CD14-positive monocyte (primary cell): ENCODE data around the gene HSPB1. TPM values are rescaled to one million over a fixed set of nuclear protein-coding genes. Genes with fewer than 3 reads are reported as not detected.

Experiments used
- DNase-seq, 3 donors: peaks; one replicate each; pipeline ENCODE4 v3.0.0-alpha.2; 2011 to 2022
- H2AFZ ChIP-seq: 2 replicates; pipeline ENCODE4 v1.6.0; 2012; ENCODE audit warnings: mild to moderate bottlenecking, low read depth, low read length, inconsistent platforms; ENCODE audit not compliant: insufficient read depth, poor library complexity, severe bottlenecking
- H3K27ac ChIP-seq, 2 donors: 1 replicate in 1 of 2; 2 replicates in 1 of 2; pipeline ENCODE4 v1.5.1; 2012 to 2013; ENCODE audit warnings: low read length in 2 of 2, control low read depth in 1 of 2, inconsistent platforms in 1 of 2, low read depth in 1 of 2, mild to moderate bottlenecking in 1 of 2
- H3K27me3 ChIP-seq, 2 donors: one replicate each; pipeline versions ENCODE4 v1.6.0 to v1.6.1; 2011 to 2013; ENCODE audit warnings: low read length in 2 of 2; ENCODE audit not compliant: control insufficient read depth in 2 of 2, insufficient read depth in 2 of 2
- H3K36me3 ChIP-seq, 2 donors: replicated peaks in 1 of 2; 1 replicate in 1 of 2; 2 replicates in 1 of 2; pipeline versions ENCODE4 v1.5.1 to v1.6.1; 2012 to 2013; ENCODE audit warnings: low read length in 2 of 2, control low read depth in 1 of 2, inconsistent platforms in 1 of 2, mild to moderate bottlenecking in 1 of 2; ENCODE audit not compliant: insufficient read depth in 2 of 2, control insufficient read depth in 1 of 2
- H3K4me1 ChIP-seq, 2 donors: 1 replicate in 1 of 2; 2 replicates in 1 of 2; pipeline versions ENCODE4 v1.5.1 to v1.6.1; 2012 to 2013; ENCODE audit warnings: low read length in 2 of 2, control low read depth in 1 of 2, inconsistent platforms in 1 of 2, mild to moderate bottlenecking in 1 of 2, moderate library complexity in 1 of 2; ENCODE audit not compliant: insufficient read depth in 2 of 2, control insufficient read depth in 1 of 2
- H3K4me2 ChIP-seq: replicated peaks from 2 replicates; pipeline ENCODE3; 2012; ENCODE audit warnings: low read length, moderate library complexity, mild to moderate bottlenecking; ENCODE audit not compliant: poor library complexity, severe bottlenecking; ENCODE audit errors: extremely low read depth
- H3K4me3 ChIP-seq, 3 experiments: fragments of 200-600 bp in 1 of 3; sonication (generic) in 1 of 3; replicated peaks in 1 of 3; 1 replicate in 2 of 3; 2 replicates in 1 of 3; pipeline ENCODE4 v1.5.1; 2011 to 2013; ENCODE audit warnings: low read length in 3 of 3, mild to moderate bottlenecking in 3 of 3, control low read depth in 2 of 3, low read depth in 2 of 3, inconsistent platforms in 1 of 3, moderate library complexity in 1 of 3
- H3K79me2 ChIP-seq: 2 replicates; pipeline ENCODE4 v1.6.0; 2012; ENCODE audit warnings: mild to moderate bottlenecking, control low read depth, inconsistent platforms, low read length, moderate library complexity; ENCODE audit not compliant: insufficient read depth
- H3K9ac ChIP-seq: 2 replicates; pipeline ENCODE4 v1.6.0; 2017; ENCODE audit warnings: low read length, mild to moderate bottlenecking; ENCODE audit not compliant: insufficient read depth, poor library complexity, severe bottlenecking
- H3K9me3 ChIP-seq, 2 donors: replicated peaks in 1 of 2; 1 replicate in 1 of 2; 2 replicates in 1 of 2; pipeline versions ENCODE4 v1.5.1 to v1.6.1; 2012 to 2013; ENCODE audit warnings: low read length in 2 of 2, control low read depth in 1 of 2; ENCODE audit not compliant: control insufficient read depth in 1 of 2, insufficient read depth in 1 of 2
- H4K20me1 ChIP-seq: 2 replicates; pipeline ENCODE4 v1.6.0; 2012; ENCODE audit warnings: mild to moderate bottlenecking, low read length, control low read depth, moderate library complexity; ENCODE audit not compliant: insufficient read depth
- H3K27ac Mint-ChIP-seq, 7 donors: one replicate each; pipeline ENCODE4 v1.8.0; 2020; ENCODE audit warnings: mild to moderate bottlenecking in 7 of 7, mixed read lengths in 7 of 7, moderate library complexity in 6 of 7, inconsistent platforms in 2 of 7
- H3K27me3 Mint-ChIP-seq, 3 donors: one replicate each; pipeline ENCODE4 v1.8.0; 2021 to 2022; ENCODE audit warnings: low read depth in 3 of 3, mild to moderate bottlenecking in 3 of 3, mixed read lengths in 3 of 3, moderate library complexity in 3 of 3, inconsistent platforms in 1 of 3
- H3K36me3 Mint-ChIP-seq, 2 donors: one replicate each; pipeline ENCODE4 v1.8.0; 2020; ENCODE audit warnings: mixed read lengths in 2 of 2, inconsistent platforms in 1 of 2, mild to moderate bottlenecking in 1 of 2
- H3K4me1 Mint-ChIP-seq: one replicate; pipeline ENCODE4 v1.8.0; 2020; ENCODE audit warnings: mild to moderate bottlenecking, mixed read lengths
- H3K4me3 Mint-ChIP-seq, 2 donors: one replicate each; pipeline ENCODE4 v1.8.0; 2020; ENCODE audit warnings: mild to moderate bottlenecking in 2 of 2, mixed read lengths in 2 of 2, moderate library complexity in 1 of 2
- H3K9me3 Mint-ChIP-seq, 7 donors: one replicate each; pipeline ENCODE4 v1.8.0; 2020 to 2022; ENCODE audit warnings: mixed read lengths in 7 of 7, mild to moderate bottlenecking in 6 of 7, moderate library complexity in 6 of 7, inconsistent platforms in 2 of 7
- WGBS: methylation state at CpG from one replicate; pipeline ENCODE4 v1.1.5; 2013; ENCODE audit warnings: missing lambda C conversion rate; ENCODE audit not compliant: insufficient coverage; 5-methylcytosine and 5-hydroxymethylcytosine counted together
- intact Hi-C, 2 donors: fragments of 100-400 bp; cut with micrococcal nuclease; formaldehyde crosslinking; loops; one replicate each; pipeline versions ENCODE4 v1.15.0 to v1.15.1; 2023
- polyA plus RNA-seq, 3 donors: library from polyadenylated mRNA; depleted of rRNA in 1 of 3; unstranded in 2 of 3; stranded (reverse) in 1 of 3; fragments of 300-500 nt in 2 of 3; fragments of >200 nt in 1 of 3; fragmentation: Illumina TruSeq in 2 of 3; gene quantifications; 1 replicate in 2 of 3; 2 replicates in 1 of 3; pipeline ENCODE4 v1.2.3, GENCODE V29; 2012 to 2021
- TF ChIP-seq, protein P1 (sequence below): fragments of 200-600 bp; IDR thresholded peaks from one replicate; pipeline ENCODE4 v1.8.0; 2022; ENCODE audit warnings: antibody characterized with exemption, mild to moderate bottlenecking

The HSPB1 gene
- polyA plus RNA-seq, 3 donors: 8.3 to 20.7 (median 8.9) TPM

DNA sequence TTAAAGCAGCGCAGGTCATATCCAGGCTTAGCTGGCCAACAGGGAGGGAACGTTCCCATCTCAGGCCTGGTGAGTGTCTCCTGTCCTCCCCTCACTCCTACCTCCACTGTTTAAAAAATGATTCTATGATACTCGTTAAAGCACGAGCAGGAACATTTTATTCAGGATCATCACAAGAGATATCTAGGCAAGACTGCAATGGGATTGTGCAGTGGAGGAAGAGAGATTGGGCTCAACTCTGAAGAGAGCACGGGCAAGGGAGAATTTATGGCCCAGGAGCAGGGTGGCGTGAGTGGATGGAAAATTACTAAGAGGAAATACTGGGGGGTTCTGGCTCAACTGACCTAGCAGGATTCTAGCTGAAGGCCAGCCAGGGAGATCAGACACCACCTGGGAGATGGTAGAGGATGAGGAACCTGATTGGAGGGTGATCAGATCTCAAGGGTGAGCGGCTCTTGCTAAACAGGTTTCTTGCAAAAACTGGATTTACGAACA is 9.0 kb upstream of the HSPB1 start:
- H3K36me3 Mint-ChIP-seq: no peaks in the 10 kb centered on the region
- H3K27ac Mint-ChIP-seq: no peak overlapping the region
- Histone ChIP-seq H3K79me2 (no peaks in the 10 kb centered on the region), H3K4me3 (no peak overlapping the region), H3K4me2 (no peak overlapping the region), H3K27ac (no peak overlapping the region), H2AFZ (no peak overlapping the region), H3K9me3 (no peaks in the 10 kb centered on the region), H3K27me3 (no peaks in the 10 kb centered on the region), H3K36me3 (no peaks in the 10 kb centered on the region), H3K9ac (no peak overlapping the region), H3K4me1 (peaks cover 25 to 40% of the 10 kb centered on the region in 2 donors), H4K20me1 (no peaks in the 10 kb centered on the region)
- H3K27me3 Mint-ChIP-seq: peaks cover 3 to 16% (median 5%) of the 10 kb centered on the region in 3 donors
- peaks cover 38% of the 10 kb centered on the region for H3K4me1 Mint-ChIP-seq
- no peak for DNase-seq
- intact Hi-C loops: loop anchor here in 1 of 2 donors (2.0 kb wide), 1 partner anchor 15 kb away; no protein-coding TSS in a partner anchor
- H3K9me3 Mint-ChIP-seq: peaks cover 0 to 3% (median 0%) of the 10 kb centered on the region in 7 donors
- WGBS: 78% methylated on average over 4 of the region's 8 CpGs
- TF ChIP-seq, protein P1, sequence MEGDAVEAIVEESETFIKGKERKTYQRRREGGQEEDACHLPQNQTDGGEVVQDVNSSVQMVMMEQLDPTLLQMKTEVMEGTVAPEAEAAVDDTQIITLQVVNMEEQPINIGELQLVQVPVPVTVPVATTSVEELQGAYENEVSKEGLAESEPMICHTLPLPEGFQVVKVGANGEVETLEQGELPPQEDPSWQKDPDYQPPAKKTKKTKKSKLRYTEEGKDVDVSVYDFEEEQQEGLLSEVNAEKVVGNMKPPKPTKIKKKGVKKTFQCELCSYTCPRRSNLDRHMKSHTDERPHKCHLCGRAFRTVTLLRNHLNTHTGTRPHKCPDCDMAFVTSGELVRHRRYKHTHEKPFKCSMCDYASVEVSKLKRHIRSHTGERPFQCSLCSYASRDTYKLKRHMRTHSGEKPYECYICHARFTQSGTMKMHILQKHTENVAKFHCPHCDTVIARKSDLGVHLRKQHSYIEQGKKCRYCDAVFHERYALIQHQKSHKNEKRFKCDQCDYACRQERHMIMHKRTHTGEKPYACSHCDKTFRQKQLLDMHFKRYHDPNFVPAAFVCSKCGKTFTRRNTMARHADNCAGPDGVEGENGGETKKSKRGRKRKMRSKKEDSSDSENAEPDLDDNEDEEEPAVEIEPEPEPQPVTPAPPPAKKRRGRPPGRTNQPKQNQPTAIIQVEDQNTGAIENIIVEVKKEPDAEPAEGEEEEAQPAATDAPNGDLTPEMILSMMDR: no peak
- H3K4me3 Mint-ChIP-seq: peak overlapping the region in 1 of 2 donors; percentile 2

DNA sequence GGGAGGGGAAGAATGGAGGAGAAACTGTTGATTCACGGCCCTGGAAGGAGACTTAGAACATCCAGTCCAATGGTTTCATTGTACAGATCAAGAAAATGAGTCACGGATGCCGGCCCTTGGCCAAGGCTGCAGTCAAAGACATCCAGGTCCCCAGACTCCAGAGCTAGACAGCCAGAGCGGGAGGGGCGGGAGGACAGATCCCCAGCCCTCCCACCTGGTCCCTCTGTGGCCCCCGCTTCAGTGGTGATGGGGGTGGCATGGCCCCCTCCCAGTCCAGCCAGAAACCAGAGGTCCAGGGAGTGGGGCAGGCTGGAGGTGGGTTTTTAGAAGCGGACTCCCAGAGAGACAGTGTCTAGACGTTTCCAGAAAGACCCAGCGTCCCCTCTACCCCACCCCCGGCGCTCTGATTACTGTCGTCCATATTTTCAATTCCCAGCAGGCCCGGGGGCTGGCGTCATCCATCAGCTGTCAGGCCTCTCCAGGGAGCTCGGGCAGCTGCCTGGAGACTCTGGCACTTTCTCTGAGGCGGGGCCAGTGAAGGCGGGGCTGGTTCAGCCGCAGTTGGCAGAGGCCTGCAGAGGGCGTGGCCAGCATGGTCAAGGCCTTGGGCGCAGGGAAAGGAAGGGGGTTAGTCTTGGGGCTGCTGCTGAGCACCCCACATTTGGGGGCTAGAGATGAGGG is 8.0 kb upstream of the HSPB1 start:
- Mint-ChIP-seq H3K27ac (peak overlapping the region in 1 of 7 donors; percentile 75), H3K27me3 (peaks cover 2 to 12% (median 3%) of the 10 kb centered on the region in 3 donors), H3K36me3 (no peaks in the 10 kb centered on the region), H3K9me3 (peaks cover 0 to 3% (median 0%) of the 10 kb centered on the region in 7 donors), H3K4me1 (peaks cover 38% of the 10 kb centered on the region), H3K4me3 (peak overlapping the region in 1 of 2 donors; percentile 27)
- H2AFZ ChIP-seq: peak overlapping the region; percentile 65
- H4K20me1 ChIP-seq: no peaks in the 10 kb centered on the region
- H3K27me3 ChIP-seq: no peaks in the 10 kb centered on the region
- intact Hi-C loops: no loop called here
- no peak overlapping the region for H3K9ac ChIP-seq
- peak overlapping the region in 1 of 3 experiments; percentile 6 for H3K4me3 ChIP-seq
- H3K4me2 ChIP-seq: peak overlapping the region; percentile 46
- no peak overlapping the region for H3K27ac ChIP-seq
- WGBS: 61% methylated on average over 13 of the region's 20 CpGs
- DNase-seq: peak; percentile 39 to 71 (median 69)
- peaks cover 25 to 40% of the 10 kb centered on the region in 2 donors for H3K4me1 ChIP-seq
- H3K36me3 ChIP-seq: no peaks in the 10 kb centered on the region
- H3K79me2 ChIP-seq: no peaks in the 10 kb centered on the region
- H3K9me3 ChIP-seq: no peaks in the 10 kb centered on the region
- TF ChIP-seq, protein P1: no peak
